Neural progenitor cell (in vitro differentiated cells): ENCODE results near the gene GAS6.

ENCODE experiments used
- CTCF ChIP-seq: fragments of 200-600 bp; sonication (generic); IDR thresholded peaks from 2 replicates; pipeline ENCODE4 v1.5.1; 2017; ENCODE audit warnings: antibody characterized with exemption, mild to moderate bottlenecking
- EZH2phosphoT487 ChIP-seq: fragments of 200-600 bp; sonication (generic); IDR thresholded peaks from 2 replicates; pipeline ENCODE4 v1.6.1; 2017; ENCODE audit warnings: antibody characterized with exemption

- TF ChIP-seq CTCF, result no peak
- TF ChIP-seq EZH2phosphoT487, result no peak
These were observed 58.3 kb downstream of the GAS6 start for GRCh38 chr13:113805431-113806103.
